RPMI7951 (cell line): ENCODE data around the gene CIT. TPM values are rescaled to one million over a fixed set of nuclear protein-coding genes. Genes with fewer than 3 reads are reported as not detected.
"Not testable (repeated sequence)": the region's sequence is repeated elsewhere in the genome, so short reads cannot be mapped to it uniquely, and the experiment has no call there.

Source experiments
- DNase-seq: peaks from one replicate; pipeline ENCODE4 v3.0.0-alpha.2; 2012; ENCODE audit warnings: low read depth
- total RNA-seq: library from RNA; depleted of rRNA; stranded (reverse); fragments of >200 nt; shearing (Covaris generic); gene quantifications from 2 replicates; pipeline ENCODE4 v1.2.3, GENCODE V29; 2014; rRNA removed

Gene CIT
- total RNA-seq, result 35.6 and 36.0 TPM in 2 replicates

- DNase-seq, result peak; percentile 94
These were observed at the start of gene CIT for GRCh38 chr12:119876761-119877638. Gene CIT (minus strand): TSS chr12:119877320. CDS start chr12:119876168, 1,152 bp downstream.

GRCh38 chr12:119925269-119925668 lies 48.1 kb upstream of the CIT start:
- DNase-seq, result no peak

- DNase-seq, result no peak
These were observed 42.9 kb upstream of the CIT start for GRCh38 chr12:119920064-119920463.

- peak; percentile 36 for DNase-seq
These were observed 38.9 kb upstream of the CIT start for GRCh38 chr12:119915894-119916510.

- DNase-seq, result no peak
These were observed 37.5 kb upstream of the CIT start for GRCh38 chr12:119914666-119915065.

- DNase-seq, result no peak
These were observed 36.6 kb upstream of the CIT start for GRCh38 chr12:119913536-119914330.

- DNase-seq, result peak; percentile 33
These were observed 34.1 kb upstream of the CIT start for GRCh38 chr12:119911182-119911581.

- no peak for DNase-seq
These were observed 33.5 kb upstream of the CIT start for GRCh38 chr12:119910586-119910985.

GRCh38 chr12:119902084-119902509 lies 25.0 kb upstream of the CIT start:
- peak; percentile 68 for DNase-seq

- DNase-seq, result no peak
These were observed 24.6 kb upstream of the CIT start for GRCh38 chr12:119901670-119902069.

GRCh38 chr12:119894916-119895315 lies 17.8 kb upstream of the CIT start:
- DNase-seq, result no peak

GRCh38 chr12:119892611-119893010 lies 15.5 kb upstream of the CIT start:
- DNase-seq, result not testable (repeated sequence)

GRCh38 chr12:119885549-119885948 lies 8.4 kb upstream of the CIT start:
- DNase-seq, result no peak

GRCh38 chr12:119883791-119884190 lies 6.7 kb upstream of the CIT start:
- not testable (repeated sequence) for DNase-seq

GRCh38 chr12:119883237-119883636 lies 6.1 kb upstream of the CIT start:
- DNase-seq, result no peak

- DNase-seq, result no peak
These were observed 474 bp upstream of the CIT start for GRCh38 chr12:119877639-119877948.

GRCh38 chr12:119870457-119870856 lies 6.7 kb downstream of the CIT start:
- peak; percentile 68 for DNase-seq

- DNase-seq, result peak; percentile 93
These were observed 7.4 kb downstream of the CIT start for GRCh38 chr12:119869720-119870119.

- peak; percentile 81 for DNase-seq
These were observed 8.1 kb downstream of the CIT start for GRCh38 chr12:119868992-119869391.

GRCh38 chr12:119864591-119864990 lies 12.5 kb downstream of the CIT start:
- DNase-seq, result no peak

- no peak for DNase-seq
These were observed 17.9 kb downstream of the CIT start for GRCh38 chr12:119859241-119859640.

- no peak for DNase-seq
These were observed 20.0 kb downstream of the CIT start for GRCh38 chr12:119857041-119857591.
